ENCODE results near the gene SON.
"Not testable (repeated sequence)": the region's sequence is repeated elsewhere in the genome, so short reads cannot be mapped to it uniquely, and the experiment has no call there.

SON gene

DNA sequence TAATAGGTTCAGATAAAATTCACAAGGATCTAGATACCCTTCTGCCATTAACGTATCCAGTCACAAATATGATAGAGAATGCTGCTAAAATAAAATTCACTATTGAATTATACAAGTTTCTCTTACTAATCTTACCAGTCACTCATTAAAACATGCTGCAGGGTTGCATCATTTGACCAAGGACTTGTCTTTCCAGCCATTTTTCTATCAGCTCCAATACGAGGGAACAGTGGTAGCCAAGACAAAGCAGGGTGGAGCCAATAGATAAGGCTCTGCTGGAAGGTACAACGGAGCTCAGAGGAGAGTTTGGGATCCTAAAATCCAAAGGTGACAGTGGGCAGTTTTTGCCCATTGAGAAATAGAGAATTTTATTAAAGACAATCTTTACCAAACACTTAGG lies 41.6 kb downstream of the SON start:
- no peak for DNase-seq

DNA sequence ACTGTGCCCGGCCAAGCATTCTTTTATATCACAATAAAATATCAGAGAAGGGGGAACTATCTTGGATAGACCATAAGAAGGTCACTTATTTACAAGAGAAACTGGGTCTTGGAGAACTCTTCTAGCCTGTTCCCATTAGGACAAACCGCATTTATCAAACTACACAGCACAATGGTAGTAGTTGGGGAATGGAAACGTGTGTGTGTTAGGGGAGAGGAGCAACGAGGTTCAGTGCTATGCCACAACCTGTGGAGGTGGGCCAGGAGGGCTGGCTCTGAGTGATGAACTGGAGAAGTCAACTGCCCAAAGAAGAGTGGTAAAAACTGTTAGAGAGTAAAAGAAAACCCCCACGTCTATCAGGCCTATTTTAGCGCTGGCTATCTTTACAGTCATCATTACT lies 44.1 kb downstream of the SON start:
- no peak for DNase-seq

DNA sequence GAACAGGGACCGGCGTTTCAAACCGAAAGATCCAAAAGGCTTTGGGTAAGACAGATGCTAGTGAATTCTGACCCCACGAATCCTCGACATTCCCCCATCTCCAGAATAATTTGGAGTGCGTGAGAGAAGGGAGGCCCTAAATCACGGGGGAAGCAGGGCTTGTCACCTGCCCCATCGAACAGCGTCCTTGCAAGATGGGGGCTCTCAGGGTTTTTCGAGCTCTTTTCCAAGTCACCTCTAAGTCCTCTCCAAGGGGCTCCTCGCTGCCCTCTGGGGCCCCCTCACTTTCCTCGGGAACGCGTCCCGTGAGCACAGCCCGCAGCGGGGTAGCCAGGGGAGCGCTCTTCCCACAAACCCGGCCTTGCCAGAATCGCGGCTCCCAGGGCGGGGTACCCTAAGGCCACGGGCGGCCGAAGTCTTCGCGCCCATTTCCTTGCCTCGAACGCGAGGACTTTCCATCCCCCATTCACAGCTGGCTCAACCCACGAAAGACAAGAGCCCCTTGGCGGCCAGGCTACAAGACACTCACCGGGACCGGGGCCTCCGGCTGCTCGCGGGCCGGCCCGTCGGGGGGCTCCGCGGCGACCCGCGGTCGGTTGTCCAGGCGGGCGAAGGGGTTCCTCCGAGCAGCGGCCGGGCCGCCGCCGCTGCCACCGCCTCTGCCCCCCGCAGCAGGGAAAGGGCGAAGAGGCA lies 45.1 kb downstream of the SON start:
- DNase-seq: no peak

DNA sequence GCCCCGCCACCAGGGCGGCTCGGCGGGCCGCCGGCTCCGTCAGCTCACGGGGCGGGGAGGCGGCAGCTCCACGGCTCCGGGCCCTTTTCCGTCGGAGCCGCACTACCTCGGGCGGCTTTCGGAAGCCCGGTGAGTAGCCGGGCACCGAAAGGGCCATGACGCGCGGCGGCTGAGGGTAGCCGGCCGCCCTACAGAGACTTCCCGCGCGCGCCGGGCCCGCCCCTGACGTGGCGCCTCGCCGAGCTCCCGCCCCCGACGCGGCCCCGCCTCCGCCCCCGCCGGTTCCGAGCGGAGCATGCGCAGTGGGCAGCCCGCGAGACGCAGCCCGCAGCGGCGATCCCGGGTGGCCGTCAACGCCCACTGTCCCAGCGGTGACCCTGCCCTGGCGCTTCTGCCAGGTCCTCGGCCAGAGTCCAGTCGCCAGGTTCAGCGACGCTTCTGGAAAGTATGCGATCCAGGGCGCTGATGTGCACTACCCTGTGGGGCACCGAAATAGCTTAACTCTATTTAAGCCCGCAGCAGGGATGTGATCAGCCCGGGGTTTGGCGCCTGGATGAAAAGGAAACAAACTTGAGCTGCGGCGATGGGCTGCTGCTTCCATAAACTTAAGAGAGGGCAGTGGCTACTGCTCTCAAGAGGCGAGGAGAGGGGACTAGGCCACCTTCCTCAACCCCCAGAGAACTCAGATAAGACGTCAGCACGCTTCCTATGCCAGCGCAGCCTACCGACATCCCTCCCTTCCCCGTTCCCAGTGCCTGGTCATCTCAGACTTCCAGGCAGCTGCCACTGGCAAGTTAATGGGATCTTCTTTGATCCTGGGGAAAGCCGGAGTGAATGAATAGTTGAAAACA lies 45.9 kb downstream of the SON start, which contains the start of gene DONSON:
Gene DONSON, minus strand, starts transcription at position 200 of the 851 bp plus-strand sequence. Its CDS starts 43 bp downstream, at position 157.
- DNase-seq: no peak

DNA sequence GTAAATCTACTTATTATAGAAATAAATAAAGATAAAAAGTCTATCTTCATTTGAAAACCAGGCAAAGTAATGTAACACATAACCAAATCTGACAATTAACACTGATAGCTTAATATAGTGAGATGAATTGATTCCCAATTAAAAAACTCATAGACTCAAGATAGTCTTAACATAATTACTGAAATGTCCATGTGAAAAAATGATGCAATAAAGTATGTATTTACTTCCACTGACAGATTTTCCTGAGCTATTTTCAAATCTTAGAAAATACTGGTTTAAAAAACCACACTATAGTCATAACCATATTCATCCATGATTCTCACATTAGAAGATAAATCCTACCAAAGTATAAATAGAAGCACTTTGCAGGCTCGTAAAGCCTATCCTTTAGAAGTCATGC lies 55.2 kb downstream of the SON start:
- no peak for DNase-seq

DNA sequence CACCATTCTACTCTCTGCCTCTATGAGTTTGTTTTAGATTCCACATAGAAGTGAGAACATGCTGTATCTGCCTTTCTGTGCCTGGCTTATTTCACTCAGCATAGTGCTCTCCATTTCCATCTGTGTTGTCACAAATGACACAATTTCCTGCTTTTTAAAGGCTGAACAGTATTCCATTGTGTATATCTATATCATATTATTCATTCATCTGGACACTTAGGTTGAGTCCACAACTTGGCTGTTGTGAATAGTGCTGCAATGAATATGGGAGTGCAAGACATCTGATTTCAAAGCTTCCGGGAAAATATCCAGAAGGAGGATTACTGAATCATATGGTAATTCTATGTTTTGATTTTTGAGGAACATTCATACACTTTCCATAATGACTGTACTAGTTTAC lies 65.7 kb downstream of the SON start:
- no peak for DNase-seq

DNA sequence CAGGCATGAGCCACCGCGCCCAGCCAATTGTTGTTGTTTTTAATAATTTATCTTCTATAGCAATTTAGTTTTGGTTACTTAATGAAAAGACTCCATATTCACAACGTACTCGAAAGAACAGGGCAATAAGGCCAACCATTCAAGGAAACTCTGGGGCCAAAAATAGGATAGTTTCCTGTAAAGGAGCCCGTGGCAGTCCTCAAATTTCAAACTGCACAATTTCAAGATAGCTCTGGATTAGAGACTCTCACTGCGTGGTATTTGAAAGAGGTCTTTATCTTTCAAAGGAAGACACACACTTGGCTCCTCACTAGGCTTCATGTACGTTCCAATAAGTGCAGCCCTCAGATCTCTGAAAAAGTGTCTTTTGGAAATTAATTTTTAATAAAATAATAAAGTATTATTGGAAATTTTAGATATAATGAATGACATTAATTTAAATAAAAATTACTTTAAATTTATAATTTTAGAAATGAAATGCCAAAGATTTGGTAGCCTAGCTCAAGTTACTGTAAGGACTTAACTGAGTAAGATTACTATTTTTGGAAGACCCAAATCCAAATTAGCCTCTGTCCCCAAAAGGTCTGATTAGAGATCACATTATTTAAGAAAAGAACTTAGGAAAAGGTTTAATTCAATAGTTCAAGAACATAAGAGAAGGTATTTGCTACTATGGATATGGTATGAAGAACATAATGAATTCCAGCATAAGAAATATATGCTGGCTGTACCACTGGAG lies 68.3 kb downstream of the SON start:
- DNase-seq: no peak

DNA sequence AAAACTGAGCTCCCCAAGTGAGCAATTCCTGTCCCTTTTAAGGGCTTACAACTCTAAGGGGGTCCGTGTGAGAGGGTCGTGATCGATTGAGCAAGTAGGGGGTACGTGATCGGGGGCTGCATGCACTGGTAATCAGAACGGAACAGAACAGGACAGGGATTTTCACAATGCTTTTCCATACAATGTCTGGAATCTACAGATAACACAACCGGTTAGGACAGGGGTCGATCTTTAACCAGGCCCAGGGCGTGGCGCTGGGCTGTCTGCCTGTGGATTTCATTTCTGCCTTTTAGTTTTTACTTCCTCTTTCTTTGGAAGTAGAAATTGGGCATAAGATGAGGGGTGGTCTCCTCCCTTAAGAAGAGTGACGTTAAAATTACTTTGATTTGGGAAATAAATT lies 74.7 kb downstream of the SON start:
- DNase-seq: not testable (repeated sequence)

DNA sequence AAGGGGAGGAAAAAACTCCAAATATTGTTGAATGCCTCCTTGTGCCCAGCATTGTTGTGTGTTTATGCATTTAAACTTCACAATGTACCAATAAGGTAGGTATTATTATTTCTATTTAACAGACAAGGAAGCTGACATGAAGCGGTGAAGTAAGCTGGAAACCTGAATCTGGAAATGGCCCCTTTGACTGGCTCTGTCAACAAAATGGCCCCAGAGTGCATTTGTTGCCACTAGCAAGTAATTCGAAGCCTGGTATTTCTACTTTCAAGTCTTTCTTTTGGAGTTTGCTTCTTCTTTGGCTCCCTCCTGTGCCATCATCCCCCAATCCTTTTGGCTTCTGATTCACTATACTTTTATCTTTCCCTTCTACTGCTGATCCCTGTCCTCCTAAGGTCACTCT lies 75.6 kb downstream of the SON start:
- no peak for DNase-seq

DNA sequence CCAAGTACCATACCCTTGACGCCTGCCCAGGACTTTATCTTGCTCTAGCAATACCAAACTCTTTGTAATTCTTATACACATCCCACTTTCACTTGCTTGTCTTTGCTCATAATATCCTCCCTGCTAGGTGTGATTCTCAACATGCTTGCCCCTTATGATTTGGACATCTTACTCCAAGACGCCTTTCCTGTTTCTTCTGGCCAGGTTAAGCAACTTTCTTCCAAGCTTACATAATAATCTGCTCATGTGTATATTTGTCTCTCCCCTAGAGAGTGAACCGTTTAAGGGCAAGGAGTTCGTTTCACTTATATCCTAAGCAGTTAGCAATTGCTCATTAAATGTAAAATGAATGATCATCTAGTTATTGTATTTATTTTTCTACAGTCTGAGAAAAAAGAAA lies 76.9 kb downstream of the SON start:
- DNase-seq: no peak

DNA sequence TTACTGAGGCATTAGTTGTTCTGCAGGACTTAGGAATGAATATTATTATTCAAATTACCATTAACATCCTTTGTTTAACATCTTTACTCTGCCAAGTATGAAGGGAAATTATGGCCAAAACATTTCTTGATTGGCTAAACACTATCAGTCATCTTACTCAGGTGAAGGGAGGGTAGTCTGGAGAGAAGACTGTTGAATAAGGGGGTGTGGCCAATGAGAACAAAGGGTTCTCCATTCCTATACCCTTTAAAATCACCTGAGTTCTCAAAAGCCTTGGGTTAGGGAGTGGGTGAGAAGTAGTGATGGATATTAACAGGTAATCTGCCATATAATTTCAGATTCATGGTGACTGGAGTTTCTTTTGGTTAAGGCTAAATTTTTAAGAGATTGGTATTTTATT lies 79.4 kb downstream of the SON start:
- DNase-seq: no peak

DNA sequence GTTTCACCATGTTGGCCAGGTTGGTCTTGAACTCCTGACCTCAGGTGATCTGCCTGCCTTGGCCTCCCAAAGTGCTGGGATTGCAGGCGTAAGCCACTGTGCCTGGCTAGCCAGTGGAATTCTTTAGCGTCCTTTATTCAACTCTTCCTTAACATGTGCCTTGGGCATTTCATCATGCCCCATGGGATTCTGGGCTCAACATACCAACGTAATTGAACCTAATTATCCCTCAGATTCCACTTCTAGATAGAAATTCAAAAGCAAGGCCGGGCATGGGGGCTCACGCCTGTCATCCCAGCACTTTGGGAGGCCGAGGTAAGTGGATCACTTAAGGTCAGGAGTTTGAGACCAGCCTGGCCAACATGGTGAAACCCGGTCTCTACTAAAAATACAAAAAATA lies 83.3 kb downstream of the SON start:
- DNase-seq: not testable (repeated sequence)

All from SIG-M5 (cell line).